GM18858 (cell line): Measurements from ENCODE around the gene NBAS.

Experiments used
- ATAC-seq: cut with Tn5 transposase; IDR thresholded peaks from one replicate; pipeline ENCODE4 v1.9.1; 2021; ENCODE audit not compliant: unreplicated experiment

NBAS gene

GRCh38 chr2:15147591-15147990 lies 413.5 kb downstream of the NBAS start:
- ATAC-seq = no peak

DNA sequence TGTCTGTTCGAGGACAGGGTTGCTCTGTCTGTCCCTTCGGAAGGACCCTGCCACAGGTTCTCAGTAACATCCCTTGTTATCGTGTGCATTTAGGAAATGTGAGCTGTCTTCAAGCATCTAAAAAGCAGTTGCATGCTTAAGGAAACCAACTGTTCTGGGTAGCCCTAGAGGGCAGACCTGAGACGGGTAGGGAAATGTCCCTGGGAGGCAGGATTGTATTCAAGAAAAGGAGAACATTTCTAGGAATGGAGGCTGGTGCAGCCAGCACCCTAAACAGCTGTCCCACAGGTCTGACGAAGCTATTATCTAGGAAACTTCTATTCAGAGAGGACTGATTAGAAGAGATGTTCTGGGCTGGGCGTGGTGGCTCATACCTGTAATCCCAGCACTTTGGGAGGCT lies 414.2 kb downstream of the NBAS start:
- ATAC-seq = no peak

DNA sequence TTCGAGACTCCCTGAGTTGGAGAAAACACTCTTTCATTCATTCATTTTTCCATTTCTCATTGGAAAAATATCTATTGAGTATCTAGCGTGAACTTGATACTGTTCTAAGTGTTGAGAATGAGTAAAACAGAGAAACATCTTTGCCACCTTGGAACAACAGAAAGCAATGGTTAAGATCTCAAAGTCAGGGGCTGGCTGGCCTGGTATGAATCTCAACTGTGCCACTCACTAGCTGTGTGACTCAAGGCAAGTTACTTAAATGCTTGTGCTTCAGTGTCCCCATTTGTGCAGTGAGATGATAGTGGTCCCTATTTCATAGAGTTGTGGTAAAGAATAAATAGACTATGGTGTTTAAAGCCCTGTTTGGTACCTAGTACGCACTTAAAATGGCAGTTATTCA lies 415.2 kb downstream of the NBAS start:
- ATAC-seq = no peak

GRCh38 chr2:15145046-15145817 lies 415.9 kb downstream of the NBAS start:
- ATAC-seq = no peak

- ATAC-seq = peak; percentile 100
Observed at GRCh38 chr2:15142069-15142689, 419.0 kb downstream of the NBAS start.

- no peak for ATAC-seq
Observed at GRCh38 chr2:15141211-15141610, 419.9 kb downstream of the NBAS start.

DNA sequence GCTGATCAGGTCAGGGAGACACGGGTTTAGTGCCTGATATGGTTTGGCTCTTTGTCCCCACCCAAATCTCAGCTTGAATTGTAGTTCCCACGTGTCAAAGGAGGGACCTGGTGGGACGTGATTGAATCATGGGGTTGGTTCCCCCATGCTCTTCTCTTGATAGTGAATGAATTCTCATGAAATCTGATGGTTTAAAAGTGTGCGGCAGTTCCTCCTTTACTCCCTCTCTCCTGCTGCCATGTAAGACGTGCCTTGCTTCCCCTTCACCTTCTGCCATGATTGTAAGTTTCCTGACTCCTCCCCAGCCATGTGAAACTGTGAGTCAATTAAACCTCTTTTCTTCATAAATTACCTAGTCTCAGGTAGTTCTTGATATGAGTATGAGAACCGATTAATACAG lies 424.5 kb downstream of the NBAS start:
- ATAC-seq = no peak

- ATAC-seq = no peak
Observed at GRCh38 chr2:15134957-15135356, 426.2 kb downstream of the NBAS start.

GRCh38 chr2:15133461-15133860 lies 427.7 kb downstream of the NBAS start:
- no peak for ATAC-seq

- no peak for ATAC-seq
Observed at GRCh38 chr2:15128846-15129245, 432.3 kb downstream of the NBAS start.

DNA sequence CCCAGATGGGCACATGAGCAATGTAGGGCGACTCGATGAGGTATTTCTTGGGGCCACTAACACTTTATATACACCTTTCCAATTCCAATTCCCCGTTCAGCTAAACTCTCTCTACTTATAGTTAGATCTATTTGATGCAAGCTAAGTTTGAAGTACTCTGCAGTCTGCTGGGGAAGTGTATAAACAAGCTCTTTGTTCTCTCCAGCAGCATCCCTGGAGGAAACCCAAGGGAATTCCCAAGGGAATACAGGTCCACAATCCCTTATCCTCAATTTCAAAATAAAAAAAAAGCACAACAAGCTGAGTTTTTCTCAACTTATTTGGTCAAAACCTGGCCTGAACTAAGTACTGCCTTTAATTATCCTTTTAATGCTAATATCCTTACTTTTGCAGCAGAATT lies 433.3 kb downstream of the NBAS start:
- no peak for ATAC-seq

DNA sequence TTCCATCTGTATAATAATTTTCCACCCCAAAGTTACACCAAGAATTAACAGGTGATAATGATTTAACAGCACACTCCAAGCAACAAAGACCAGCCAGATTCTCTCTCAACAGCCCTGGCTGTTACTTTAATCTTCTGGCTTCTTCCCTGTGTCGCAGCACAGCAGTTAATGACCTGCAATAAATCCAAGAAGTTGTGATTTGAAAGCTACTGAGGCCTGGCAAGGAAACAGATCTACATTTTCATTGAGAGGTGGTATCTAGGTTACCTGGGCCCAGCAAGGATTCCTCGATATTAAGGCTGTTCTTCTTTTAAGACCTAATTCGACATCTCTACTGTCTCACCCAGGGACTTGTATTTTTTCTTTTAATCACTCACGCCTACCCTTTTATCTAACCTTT lies 433.8 kb downstream of the NBAS start:
- no peak for ATAC-seq

GRCh38 chr2:15126373-15126772 lies 434.8 kb downstream of the NBAS start:
- ATAC-seq = no peak

DNA sequence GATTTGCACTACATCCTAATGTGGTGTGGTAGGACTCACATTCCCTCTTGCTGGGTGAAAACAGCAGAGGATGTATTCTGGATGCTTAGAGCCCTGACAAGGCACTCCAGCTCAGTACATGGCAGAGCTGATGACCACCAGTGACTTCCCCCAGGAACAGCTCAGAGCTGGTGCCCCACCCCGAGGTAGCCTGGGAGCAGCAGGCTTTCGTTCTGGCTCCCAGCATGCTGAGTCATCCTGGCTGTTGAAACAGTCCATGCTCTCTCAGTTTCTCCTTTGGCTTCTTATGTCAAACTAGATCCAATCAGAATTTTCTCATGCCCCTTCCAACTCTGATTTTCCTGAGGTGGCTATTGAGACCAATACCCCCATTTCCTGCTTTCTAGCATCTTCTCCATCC lies 438.2 kb downstream of the NBAS start:
- no peak for ATAC-seq

DNA sequence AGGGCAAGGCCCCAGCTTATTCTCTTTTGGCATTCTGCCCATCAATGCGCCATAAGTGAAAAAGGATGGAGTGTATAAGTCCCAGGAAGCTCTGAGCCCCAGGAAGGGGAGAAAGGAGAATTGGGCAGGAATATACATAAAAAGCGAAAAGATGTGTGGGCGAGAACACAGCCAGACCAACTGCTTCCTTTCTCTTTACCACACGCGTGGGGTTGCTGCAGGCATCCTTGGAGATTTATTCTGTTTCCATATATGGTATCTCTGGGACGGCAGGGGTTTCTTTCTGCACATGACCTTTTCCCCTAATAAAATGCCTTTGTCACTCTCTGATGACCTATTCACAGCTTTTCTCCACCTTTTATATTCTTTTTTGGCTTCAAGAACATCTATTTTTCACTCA lies 440.5 kb downstream of the NBAS start:
- ATAC-seq = no peak

DNA sequence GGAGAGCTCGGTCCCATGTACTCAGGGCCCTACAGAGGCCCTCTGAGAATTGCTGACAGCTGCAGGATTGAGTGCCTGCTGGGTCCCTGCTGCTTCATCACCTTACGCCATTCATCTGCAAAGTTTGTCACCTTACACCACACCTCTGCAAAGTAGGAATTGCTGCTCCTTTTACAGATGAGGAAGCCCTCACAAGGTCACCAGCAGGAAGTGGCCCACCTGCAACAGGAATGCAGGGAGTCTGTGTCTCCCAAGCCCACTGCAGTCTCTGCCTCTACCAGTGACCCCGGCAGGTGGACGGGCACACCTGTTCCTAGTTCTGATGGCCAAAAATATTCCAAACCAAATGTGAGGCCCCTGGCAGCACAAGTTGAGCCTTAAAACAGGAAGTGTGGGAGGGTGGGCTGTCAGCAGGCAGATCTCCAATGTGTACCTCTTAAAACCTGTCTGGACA lies 441.4 kb downstream of the NBAS start:
- ATAC-seq = no peak

DNA sequence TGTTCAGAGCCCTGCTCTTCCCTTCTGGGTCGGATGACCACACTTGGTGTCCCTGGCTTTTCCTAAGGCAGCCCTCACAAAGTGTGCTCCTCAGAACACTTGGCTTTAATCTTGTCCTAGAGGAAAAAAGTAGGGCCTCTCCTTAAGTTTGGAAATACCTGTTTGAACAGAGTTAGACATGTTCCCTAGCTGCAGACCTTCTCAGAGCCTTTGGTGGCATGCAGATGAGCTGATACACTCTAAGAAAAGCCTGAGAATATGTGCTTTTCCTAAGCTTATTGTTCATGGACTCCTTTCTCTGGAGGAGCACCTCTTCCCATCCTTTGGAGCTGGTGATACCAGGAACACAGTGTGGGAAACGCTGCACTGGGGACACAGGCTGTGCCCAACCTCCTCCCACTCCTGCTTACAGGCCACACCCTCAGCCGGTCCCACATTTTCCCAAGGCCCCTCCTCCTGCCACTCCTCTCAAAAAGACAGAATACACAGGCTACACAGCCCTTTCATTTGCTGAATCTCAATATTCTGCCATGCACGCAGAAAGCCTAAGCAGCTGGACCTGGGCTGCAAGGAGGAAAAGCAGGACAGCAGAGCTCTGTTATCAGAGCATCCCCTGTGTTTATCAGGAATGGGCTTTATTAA lies 443.6 kb downstream of the NBAS start:
- no peak for ATAC-seq
